Measurements from ENCODE around the gene MIB2.

MIB2 gene

GRCh38 chr1:1616045-1616790 lies 918 bp downstream of the MIB2 start:
- Histone ChIP-seq H3K36me3 (ENCODE audit: control insufficient read depth, insufficient read depth, low read length) (no peaks in the 10 kb centered on the region), H3K27me3 (ENCODE audit: control insufficient read depth, insufficient read depth, low read length) (no peaks in the 10 kb centered on the region), H3K27ac (ENCODE audit: low read length) (no peak overlapping the region), H3K9me3 (ENCODE audit: control insufficient read depth, insufficient read depth, low read length) (no peaks in the 10 kb centered on the region), H3K4me3 (ENCODE audit: low read length) (peak overlapping the region; percentile 82), H3K4me1 (ENCODE audit: control insufficient read depth, insufficient read depth, low read length) (0 out of 2 replicates have a peak, but pooled peaks cover 3% of the 10 kb centered on the region)
- DNase-seq (ENCODE audit: low read depth, low spot score) = no peak
- WGBS (ENCODE audit: insufficient coverage, insufficient read length) = no CpG with 5 or more reads among the region's 80 CpGs

- H3K36me3 ChIP-seq (ENCODE audit: control insufficient read depth, insufficient read depth, low read length) = no peaks in the 10 kb centered on the region
- H3K9me3 ChIP-seq (ENCODE audit: control insufficient read depth, insufficient read depth, low read length) = no peaks in the 10 kb centered on the region
- no peak for DNase-seq (ENCODE audit: low read depth, low spot score)
- no CpG with 5 or more reads among the region's 19 CpGs for WGBS (ENCODE audit: insufficient coverage, insufficient read length)
- 0 out of 2 replicates have a peak, but pooled peaks cover 3% of the 10 kb centered on the region for H3K4me1 ChIP-seq (ENCODE audit: control insufficient read depth, insufficient read depth, low read length)
- no peak overlapping the region for H3K27ac ChIP-seq (ENCODE audit: low read length)
- no peak overlapping the region for H3K4me3 ChIP-seq (ENCODE audit: low read length)
- no peaks in the 10 kb centered on the region for H3K27me3 ChIP-seq (ENCODE audit: control insufficient read depth, insufficient read depth, low read length)
These were observed 1.5 kb downstream of the MIB2 start for GRCh38 chr1:1616838-1617237.

- no peaks in the 10 kb centered on the region for H3K27me3 ChIP-seq (ENCODE audit: control insufficient read depth, insufficient read depth, low read length)
- 0 out of 2 replicates have a peak, but pooled peaks cover 3% of the 10 kb centered on the region for H3K4me1 ChIP-seq (ENCODE audit: control insufficient read depth, insufficient read depth, low read length)
- no peaks in the 10 kb centered on the region for H3K36me3 ChIP-seq (ENCODE audit: control insufficient read depth, insufficient read depth, low read length)
- H3K27ac ChIP-seq (ENCODE audit: low read length) = no peak overlapping the region
- no peak overlapping the region for H3K4me3 ChIP-seq (ENCODE audit: low read length)
- no peaks in the 10 kb centered on the region for H3K9me3 ChIP-seq (ENCODE audit: control insufficient read depth, insufficient read depth, low read length)
- DNase-seq (ENCODE audit: low read depth, low spot score) = no peak
- no CpG with 5 or more reads among the region's 11 CpGs for WGBS (ENCODE audit: insufficient coverage, insufficient read length)
These were observed 2.2 kb downstream of the MIB2 start for GRCh38 chr1:1617516-1617915.

- H3K4me1 ChIP-seq (ENCODE audit: control insufficient read depth, insufficient read depth, low read length) = 0 out of 2 replicates have a peak, but pooled peaks cover 3% of the 10 kb centered on the region
- H3K4me3 ChIP-seq (ENCODE audit: low read length) = no peak overlapping the region
These were observed 2.6 kb downstream of the MIB2 start for GRCh38 chr1:1617925-1618324.

GRCh38 chr1:1618396-1619068 lies 3.2 kb downstream of the MIB2 start:
- no peak overlapping the region for H3K27ac ChIP-seq (ENCODE audit: low read length)
- 0 out of 2 replicates have a peak, but pooled peaks cover 3% of the 10 kb centered on the region for H3K4me1 ChIP-seq (ENCODE audit: control insufficient read depth, insufficient read depth, low read length)
- H3K4me3 ChIP-seq (ENCODE audit: low read length) = no peak overlapping the region
- no peaks in the 10 kb centered on the region for H3K36me3 ChIP-seq (ENCODE audit: control insufficient read depth, insufficient read depth, low read length)
- no peak for DNase-seq (ENCODE audit: low read depth, low spot score)
- no peaks in the 10 kb centered on the region for H3K9me3 ChIP-seq (ENCODE audit: control insufficient read depth, insufficient read depth, low read length)
- no peaks in the 10 kb centered on the region for H3K27me3 ChIP-seq (ENCODE audit: control insufficient read depth, insufficient read depth, low read length)
- WGBS (ENCODE audit: insufficient coverage, insufficient read length) = no CpG with 5 or more reads among the region's 9 CpGs

More at GRCh38 chr1:1617925-1618324, 2.6 kb downstream of the MIB2 start:
- no peaks in the 10 kb centered on the region for H3K36me3 ChIP-seq (ENCODE audit: control insufficient read depth, insufficient read depth, low read length)
- no peaks in the 10 kb centered on the region for H3K9me3 ChIP-seq (ENCODE audit: control insufficient read depth, insufficient read depth, low read length)
- H3K27ac ChIP-seq (ENCODE audit: low read length) = no peak overlapping the region
- H3K27me3 ChIP-seq (ENCODE audit: control insufficient read depth, insufficient read depth, low read length) = no peaks in the 10 kb centered on the region
- no CpG with 5 or more reads among the region's 6 CpGs for WGBS (ENCODE audit: insufficient coverage, insufficient read length)
- no peak for DNase-seq (ENCODE audit: low read depth, low spot score)

GRCh38 chr1:1619917-1620361 lies 4.6 kb downstream of the MIB2 start:
- Histone ChIP-seq H3K4me3 (ENCODE audit: low read length) (no peak overlapping the region), H3K27me3 (ENCODE audit: control insufficient read depth, insufficient read depth, low read length) (no peaks in the 10 kb centered on the region), H3K27ac (ENCODE audit: low read length) (no peak overlapping the region), H3K9me3 (ENCODE audit: control insufficient read depth, insufficient read depth, low read length) (no peaks in the 10 kb centered on the region), H3K4me1 (ENCODE audit: control insufficient read depth, insufficient read depth, low read length) (0 out of 2 replicates have a peak, but pooled peaks cover 3% of the 10 kb centered on the region), H3K36me3 (ENCODE audit: control insufficient read depth, insufficient read depth, low read length) (no peaks in the 10 kb centered on the region)
- DNase-seq (ENCODE audit: low read depth, low spot score) = no peak
- WGBS (ENCODE audit: insufficient coverage, insufficient read length) = no CpG with 5 or more reads among the region's 14 CpGs

GRCh38 chr1:1620433-1621139 lies 5.3 kb downstream of the MIB2 start:
- H3K27ac ChIP-seq (ENCODE audit: low read length) = no peak overlapping the region
- no CpG with 5 or more reads among the region's 16 CpGs for WGBS (ENCODE audit: insufficient coverage, insufficient read length)
- H3K36me3 ChIP-seq (ENCODE audit: control insufficient read depth, insufficient read depth, low read length) = no peaks in the 10 kb centered on the region
- DNase-seq (ENCODE audit: low read depth, low spot score) = no peak
- H3K4me3 ChIP-seq (ENCODE audit: low read length) = no peak overlapping the region
- H3K27me3 ChIP-seq (ENCODE audit: control insufficient read depth, insufficient read depth, low read length) = no peaks in the 10 kb centered on the region
- no peaks in the 10 kb centered on the region for H3K9me3 ChIP-seq (ENCODE audit: control insufficient read depth, insufficient read depth, low read length)
- H3K4me1 ChIP-seq (ENCODE audit: control insufficient read depth, insufficient read depth, low read length) = peaks cover 4% of the 10 kb centered on the region; the same call in 1 of the 2 replicates

DNA sequence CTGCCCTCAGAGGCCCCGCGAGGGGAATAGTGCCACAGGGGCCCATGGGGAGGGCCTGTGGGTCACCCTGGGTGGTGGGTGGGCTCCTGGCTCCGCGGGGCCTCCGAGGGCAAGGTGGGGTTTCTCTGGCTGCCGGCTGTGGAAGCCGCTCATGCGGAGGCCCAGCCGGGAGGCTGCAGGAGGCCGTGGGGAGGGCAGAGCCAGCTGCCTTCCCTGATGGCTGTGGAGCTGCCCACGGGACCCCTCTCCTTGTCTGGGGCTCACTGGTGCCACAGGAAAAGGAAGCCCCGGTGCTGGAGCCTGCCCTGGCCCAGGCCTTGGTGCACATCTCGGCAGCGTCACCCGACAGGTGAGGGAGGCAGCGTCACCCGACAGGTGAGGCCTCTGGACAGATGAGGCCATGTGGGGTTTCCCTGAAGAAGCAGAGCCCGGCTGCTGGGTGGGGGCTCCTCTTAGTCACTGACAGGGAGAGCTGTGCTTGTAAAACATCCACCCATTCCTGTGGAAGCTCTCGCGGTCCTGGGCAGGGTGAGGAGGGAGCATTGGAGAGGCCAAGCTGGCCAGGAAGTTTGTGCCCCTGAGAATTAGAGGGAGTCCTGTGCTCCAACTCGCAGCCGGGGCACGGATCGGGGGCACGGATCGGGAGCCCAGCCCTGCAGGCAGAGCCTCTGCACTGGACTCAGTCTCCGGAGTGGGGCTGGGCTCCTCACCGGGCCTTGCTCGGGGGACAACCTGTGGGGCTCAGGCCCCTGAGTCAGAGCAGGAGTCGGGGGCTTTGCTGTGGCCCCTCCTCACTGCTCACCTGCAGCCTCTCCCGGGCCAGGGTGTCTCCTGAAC lies 6.1 kb downstream of the MIB2 start:
- Histone ChIP-seq H3K4me1 (ENCODE audit: control insufficient read depth, insufficient read depth, low read length) (peaks cover 5% of the 10 kb centered on the region; the same call in 1 of the 2 replicates), H3K4me3 (ENCODE audit: low read length) (no peak overlapping the region), H3K27ac (ENCODE audit: low read length) (no peak overlapping the region), H3K9me3 (ENCODE audit: control insufficient read depth, insufficient read depth, low read length) (no peaks in the 10 kb centered on the region), H3K27me3 (ENCODE audit: control insufficient read depth, insufficient read depth, low read length) (no peaks in the 10 kb centered on the region), H3K36me3 (ENCODE audit: control insufficient read depth, insufficient read depth, low read length) (no peaks in the 10 kb centered on the region)
- WGBS (ENCODE audit: insufficient coverage, insufficient read length) = no CpG with 5 or more reads among the region's 31 CpGs
- DNase-seq (ENCODE audit: low read depth, low spot score) = no peak

DNA sequence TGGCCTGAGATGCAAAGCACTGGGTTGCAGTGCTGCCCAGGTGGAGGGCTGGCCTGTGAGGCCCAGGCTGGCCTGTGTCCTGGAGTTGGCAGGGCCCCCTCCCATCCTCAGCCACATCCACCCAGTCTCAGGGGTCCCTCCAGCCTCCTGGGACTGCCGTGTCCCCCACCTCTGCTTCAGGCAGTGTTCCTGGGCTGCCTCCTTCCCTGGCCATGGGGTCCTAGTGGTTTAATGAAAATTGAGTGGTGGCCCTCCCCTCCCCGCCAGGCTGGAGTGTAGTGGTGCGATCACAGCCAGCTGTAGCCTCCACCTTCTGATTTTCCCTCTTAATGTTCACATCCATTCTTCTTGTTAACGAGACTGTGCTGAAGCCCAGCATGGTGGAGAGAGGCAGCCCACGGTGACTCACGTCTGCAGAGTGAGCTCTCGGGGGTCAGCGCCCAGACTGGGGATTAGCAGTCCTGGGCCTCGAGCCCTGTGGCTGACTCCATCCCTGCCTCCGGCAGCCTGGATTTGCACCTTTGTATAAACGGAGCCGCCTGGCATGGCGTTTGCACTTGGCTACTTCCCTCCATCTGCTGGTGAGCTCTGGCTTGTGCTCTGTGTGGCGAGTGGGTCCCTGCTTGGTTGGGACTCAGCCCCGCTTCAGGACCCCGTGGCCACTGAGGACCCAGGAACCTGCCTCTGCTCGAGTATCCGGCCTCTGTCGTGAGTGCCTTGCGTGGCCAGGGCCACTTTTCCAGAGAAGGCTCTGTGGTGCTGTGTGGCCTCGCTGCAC lies 6.9 kb downstream of the MIB2 start:
- Histone ChIP-seq H3K4me3 (ENCODE audit: low read length) (no peak overlapping the region), H3K9me3 (ENCODE audit: control insufficient read depth, insufficient read depth, low read length) (no peaks in the 10 kb centered on the region), H3K27ac (ENCODE audit: low read length) (no peak overlapping the region), H3K36me3 (ENCODE audit: control insufficient read depth, insufficient read depth, low read length) (no peaks in the 10 kb centered on the region), H3K4me1 (ENCODE audit: control insufficient read depth, insufficient read depth, low read length) (peaks cover 2% of the 10 kb centered on the region; the same call in 1 of the 2 replicates), H3K27me3 (ENCODE audit: control insufficient read depth, insufficient read depth, low read length) (no peaks in the 10 kb centered on the region)
- no CpG with 5 or more reads among the region's 21 CpGs for WGBS (ENCODE audit: insufficient coverage, insufficient read length)
- DNase-seq (ENCODE audit: low read depth, low spot score) = no peak
